H9 (cell line): Measurements from ENCODE around the gene OR2M2. TPM values are rescaled to one million over a fixed set of nuclear protein-coding genes. Genes with fewer than 3 reads are reported as not detected.

Experiments used
- DNase-seq: peaks from one replicate; pipeline ENCODE4 v3.0.0-alpha.2; 2017
- H2AFZ ChIP-seq: one replicate; pipeline ENCODE4 v1.6.1; 2013; ENCODE audit warnings: mild to moderate bottlenecking, low read length, control low read depth, moderate library complexity
- H2AK5ac ChIP-seq: 2 replicates; pipeline ENCODE4 v1.6.1; 2013; ENCODE audit warnings: low read length, control low read depth, mixed read lengths; ENCODE audit not compliant: insufficient read length
- H2BK120ac ChIP-seq: one replicate; pipeline ENCODE4 v1.6.1; 2013; ENCODE audit warnings: low read depth, mild to moderate bottlenecking, low read length, control low read depth, inconsistent platforms; ENCODE audit not compliant: poor library complexity, severe bottlenecking
- H2BK12ac ChIP-seq: 2 replicates; pipeline ENCODE4 v1.6.1; 2013; ENCODE audit warnings: low read length, control low read depth, mixed read lengths, low read depth; ENCODE audit not compliant: insufficient read length
- H2BK15ac ChIP-seq: 2 replicates; pipeline ENCODE4 v1.6.1; 2013; ENCODE audit warnings: low read depth, low read length, control low read depth
- H2BK20ac ChIP-seq: one replicate; pipeline ENCODE4 v1.6.1; 2013; ENCODE audit warnings: low read depth, mild to moderate bottlenecking, low read length, control low read depth, inconsistent platforms; ENCODE audit not compliant: poor library complexity, severe bottlenecking
- H2BK5ac ChIP-seq: 2 replicates; pipeline ENCODE4 v1.6.1; 2013; ENCODE audit warnings: low read length, control low read depth, mixed read lengths; ENCODE audit not compliant: insufficient read length
- H3K14ac ChIP-seq: 2 replicates; pipeline ENCODE4 v1.6.1; 2013; ENCODE audit warnings: low read length, control low read depth; ENCODE audit not compliant: insufficient read depth
- H3K18ac ChIP-seq: 2 replicates; pipeline ENCODE4 v1.6.1; 2013; ENCODE audit warnings: low read depth, mild to moderate bottlenecking, mixed read lengths, low read length, control low read depth; ENCODE audit not compliant: insufficient read length
- H3K23ac ChIP-seq: 2 replicates; pipeline ENCODE4 v1.6.1; 2013; ENCODE audit warnings: low read length, control low read depth, mixed read lengths, low read depth; ENCODE audit not compliant: insufficient read length
- H3K23me2 ChIP-seq: 2 replicates; pipeline ENCODE4 v1.6.1; 2013; ENCODE audit warnings: low read depth, mild to moderate bottlenecking, mixed read lengths, low read length, control low read depth; ENCODE audit not compliant: insufficient read length, poor library complexity, severe bottlenecking
- H3K27ac ChIP-seq: 2 replicates; pipeline ENCODE4 v1.5.1; 2013; ENCODE audit warnings: low read length, control low read depth, mixed read lengths, low read depth; ENCODE audit not compliant: insufficient read length
- H3K27me3 ChIP-seq: 2 replicates; pipeline ENCODE4 v1.6.1; 2013; ENCODE audit warnings: low read length, control low read depth, inconsistent platforms; ENCODE audit not compliant: insufficient read depth
- H3K4ac ChIP-seq: 2 replicates; pipeline ENCODE4 v1.6.1; 2013; ENCODE audit warnings: low read depth, mild to moderate bottlenecking, control low read depth, inconsistent platforms, low read length, moderate library complexity
- H3K4me1 ChIP-seq: 2 replicates; pipeline ENCODE4 v1.6.1; 2013; ENCODE audit warnings: low read length, control low read depth, inconsistent platforms; ENCODE audit not compliant: insufficient read depth
- H3K4me2 ChIP-seq: 2 replicates; pipeline ENCODE4 v1.6.1; 2013; ENCODE audit warnings: low read length, control low read depth, mixed read lengths; ENCODE audit not compliant: insufficient read length, insufficient read depth
- H3K56ac ChIP-seq: 2 replicates; pipeline ENCODE4 v1.6.1; 2013; ENCODE audit warnings: low read depth, mild to moderate bottlenecking, mixed read lengths, low read length, control low read depth; ENCODE audit not compliant: insufficient read length
- H3K79me1 ChIP-seq: 2 replicates; pipeline ENCODE4 v1.6.1; 2013; ENCODE audit warnings: low read depth, mild to moderate bottlenecking, moderate library complexity, low read length, control low read depth, inconsistent platforms; ENCODE audit not compliant: insufficient read depth, poor library complexity, severe bottlenecking
- H3K79me2 ChIP-seq: 2 replicates; pipeline ENCODE4 v1.6.1; 2013; ENCODE audit warnings: low read length, control low read depth, inconsistent platforms; ENCODE audit not compliant: insufficient read depth
- H3K9ac ChIP-seq: 2 replicates; pipeline ENCODE4 v1.6.1; 2013; ENCODE audit warnings: low read length, control low read depth, mixed read lengths; ENCODE audit not compliant: insufficient read length; ENCODE audit errors: extremely low read depth
- H3K9me3 ChIP-seq: one replicate; pipeline ENCODE4 v1.6.1; 2013; ENCODE audit warnings: low read depth, low read length, inconsistent platforms; ENCODE audit not compliant: control insufficient read depth
- H3T11ph ChIP-seq: one replicate; pipeline ENCODE4 v1.6.1; 2013; ENCODE audit warnings: mild to moderate bottlenecking, low read length, control low read depth, inconsistent platforms
- H4K20me1 ChIP-seq: one replicate; pipeline ENCODE4 v1.6.1; 2013; ENCODE audit not compliant: control insufficient read depth, insufficient read length, insufficient read depth
- H4K5ac ChIP-seq: 2 replicates; pipeline ENCODE4 v1.6.1; 2013; ENCODE audit warnings: low read depth, mild to moderate bottlenecking, mixed read lengths, low read length, control low read depth; ENCODE audit not compliant: insufficient read length
- H4K8ac ChIP-seq: replicated peaks from 2 replicates; pipeline ENCODE4 v1.6.1; 2013; ENCODE audit warnings: low read length, control low read depth, mixed read lengths, low read depth; ENCODE audit not compliant: insufficient read length
- H4K91ac ChIP-seq: 2 replicates; pipeline ENCODE4 v1.6.1; 2013; ENCODE audit warnings: low read depth, mild to moderate bottlenecking, moderate library complexity, mixed read lengths, low read length, control low read depth; ENCODE audit not compliant: insufficient read length
- H3K27ac Mint-ChIP-seq, 3 experiments: 2 replicates in 2 of 3; 3 replicates in 1 of 3; pipeline ENCODE4 v1.8.0; 2020 to 2021; ENCODE audit warnings: mixed read lengths in 3 of 3, mild to moderate bottlenecking in 1 of 3, moderate library complexity in 1 of 3
- H3K27me3 Mint-ChIP-seq: 2 replicates; pipeline ENCODE4 v1.8.0; 2021; ENCODE audit warnings: low read depth, mild to moderate bottlenecking, moderate library complexity, mixed read lengths
- H3K36me3 Mint-ChIP-seq, 3 experiments: 2 replicates in 2 of 3; 3 replicates in 1 of 3; pipeline ENCODE4 v1.8.0; 2020 to 2021; ENCODE audit warnings: low read depth in 3 of 3, mixed read lengths in 3 of 3; ENCODE audit not compliant: insufficient read depth in 1 of 3
- H3K4me1 Mint-ChIP-seq, 2 experiments: 2 replicates each; pipeline ENCODE4 v1.8.0; 2020; ENCODE audit warnings: mixed read lengths in 2 of 2
- H3K4me3 Mint-ChIP-seq, 2 experiments: 2 replicates in 1 of 2; 3 replicates in 1 of 2; pipeline ENCODE4 v1.8.0; 2020 to 2021; ENCODE audit warnings: mild to moderate bottlenecking in 2 of 2, mixed read lengths in 2 of 2, moderate library complexity in 1 of 2
- H3K9me3 Mint-ChIP-seq, 2 experiments: 2 replicates in 1 of 2; 3 replicates in 1 of 2; pipeline ENCODE4 v1.8.0; 2020; ENCODE audit warnings: mild to moderate bottlenecking in 2 of 2, mixed read lengths in 2 of 2, moderate library complexity in 1 of 2
- CTCF ChIP-seq: fragments of 200-600 bp; sonication (generic); conservative IDR thresholded peaks from 3 replicates; pipeline ENCODE4 v1.8.0; 2021; ENCODE audit warnings: antibody characterized with exemption, mild to moderate bottlenecking
- WGBS: extraction: QIAGEN DNeasy Blood & Tissue Kit; methylation state at CpG from one replicate; pipeline ENCODE4 v1.1.7; 2013; ENCODE audit warnings: missing lambda C conversion rate, low lambda C conversion rate, mixed read lengths; ENCODE audit not compliant: insufficient read length; ENCODE audit errors: extremely low coverage; 5-methylcytosine and 5-hydroxymethylcytosine counted together
- total RNA-seq: library from RNA; stranded (reverse); gene quantifications from 2 replicates; pipeline ENCODE4 v1.2.1, GENCODE V29; 2021

Gene OR2M2
- total RNA-seq, 1 experiment from 2014 or later = not detected

- Histone ChIP-seq H3K27ac (no peak overlapping the region), H2AK5ac (no peak overlapping the region), H3K4ac (no peak overlapping the region), H4K91ac (no peak overlapping the region), H3K4me1 (no peaks in the 10 kb centered on the region), H3K23ac (no peak overlapping the region), H3K4me2 (no peak overlapping the region), H3K9ac (no peak overlapping the region), H2BK15ac (no peak overlapping the region), H3K27me3 (no peaks in the 10 kb centered on the region), H3K18ac (no peak overlapping the region), H2BK5ac (no peak overlapping the region), H4K5ac (no peak overlapping the region), H3K79me1 (no peaks in the 10 kb centered on the region), H3K79me2 (no peaks in the 10 kb centered on the region), H3K56ac (no peak overlapping the region), H2BK20ac (no peak overlapping the region), H3K9me3 (peaks cover 49% of the 10 kb centered on the region), H2BK120ac (no peak overlapping the region), H2BK12ac (no peak overlapping the region), H3K23me2 (no peaks in the 10 kb centered on the region), H3T11ph (no peak overlapping the region), H4K20me1 (no peaks in the 10 kb centered on the region), H3K14ac (no peak overlapping the region), H4K8ac (no peak overlapping the region), H2AFZ (no peak overlapping the region)
- Mint-ChIP-seq H3K4me3 (no peak overlapping the region), H3K4me1 (no peaks in the 10 kb centered on the region), H3K27me3 (peaks cover 3% of the 10 kb centered on the region), H3K9me3 (peaks cover 86 to 88% of the 10 kb centered on the region in 2 experiments), H3K27ac (no peak overlapping the region), H3K36me3 (peaks cover 2 to 44% (median 15%) of the 10 kb centered on the region in 3 experiments; a peak in 6 of 7 replicates)
- no CpG with 5 or more reads among the region's 3 CpGs for WGBS
- no peak for DNase-seq
- TF ChIP-seq CTCF = no peak
Observed at GRCh38 chr1:248187363-248187762, 12.7 kb downstream of the OR2M2 start.
